H9 (cell line): Measurements from ENCODE around the gene C7orf57. TPM values are rescaled to one million over a fixed set of nuclear protein-coding genes. Genes with fewer than 3 reads are reported as not detected.

Experiments
- DNase-seq: peaks from one replicate; pipeline ENCODE4 v3.0.0-alpha.2; 2017
- H2AFZ ChIP-seq: one replicate; pipeline ENCODE4 v1.6.1; 2013; ENCODE audit warnings: mild to moderate bottlenecking, low read length, control low read depth, moderate library complexity
- H2AK5ac ChIP-seq: 2 replicates; pipeline ENCODE4 v1.6.1; 2013; ENCODE audit warnings: low read length, control low read depth, mixed read lengths; ENCODE audit not compliant: insufficient read length
- H2BK120ac ChIP-seq: one replicate; pipeline ENCODE4 v1.6.1; 2013; ENCODE audit warnings: low read depth, mild to moderate bottlenecking, low read length, control low read depth, inconsistent platforms; ENCODE audit not compliant: poor library complexity, severe bottlenecking
- H2BK12ac ChIP-seq: 2 replicates; pipeline ENCODE4 v1.6.1; 2013; ENCODE audit warnings: low read length, control low read depth, mixed read lengths, low read depth; ENCODE audit not compliant: insufficient read length
- H2BK15ac ChIP-seq: 2 replicates; pipeline ENCODE4 v1.6.1; 2013; ENCODE audit warnings: low read depth, low read length, control low read depth
- H2BK20ac ChIP-seq: one replicate; pipeline ENCODE4 v1.6.1; 2013; ENCODE audit warnings: low read depth, mild to moderate bottlenecking, low read length, control low read depth, inconsistent platforms; ENCODE audit not compliant: poor library complexity, severe bottlenecking
- H2BK5ac ChIP-seq: 2 replicates; pipeline ENCODE4 v1.6.1; 2013; ENCODE audit warnings: low read length, control low read depth, mixed read lengths; ENCODE audit not compliant: insufficient read length
- H3K14ac ChIP-seq: 2 replicates; pipeline ENCODE4 v1.6.1; 2013; ENCODE audit warnings: low read length, control low read depth; ENCODE audit not compliant: insufficient read depth
- H3K18ac ChIP-seq: 2 replicates; pipeline ENCODE4 v1.6.1; 2013; ENCODE audit warnings: low read depth, mild to moderate bottlenecking, mixed read lengths, low read length, control low read depth; ENCODE audit not compliant: insufficient read length
- H3K23ac ChIP-seq: 2 replicates; pipeline ENCODE4 v1.6.1; 2013; ENCODE audit warnings: low read length, control low read depth, mixed read lengths, low read depth; ENCODE audit not compliant: insufficient read length
- H3K23me2 ChIP-seq: 2 replicates; pipeline ENCODE4 v1.6.1; 2013; ENCODE audit warnings: low read depth, mild to moderate bottlenecking, mixed read lengths, low read length, control low read depth; ENCODE audit not compliant: insufficient read length, poor library complexity, severe bottlenecking
- H3K27ac ChIP-seq: 2 replicates; pipeline ENCODE4 v1.5.1; 2013; ENCODE audit warnings: low read length, control low read depth, mixed read lengths, low read depth; ENCODE audit not compliant: insufficient read length
- H3K27me3 ChIP-seq: 2 replicates; pipeline ENCODE4 v1.6.1; 2013; ENCODE audit warnings: low read length, control low read depth, inconsistent platforms; ENCODE audit not compliant: insufficient read depth
- H3K4ac ChIP-seq: 2 replicates; pipeline ENCODE4 v1.6.1; 2013; ENCODE audit warnings: low read depth, mild to moderate bottlenecking, control low read depth, inconsistent platforms, low read length, moderate library complexity
- H3K4me1 ChIP-seq: 2 replicates; pipeline ENCODE4 v1.6.1; 2013; ENCODE audit warnings: low read length, control low read depth, inconsistent platforms; ENCODE audit not compliant: insufficient read depth
- H3K4me2 ChIP-seq: 2 replicates; pipeline ENCODE4 v1.6.1; 2013; ENCODE audit warnings: low read length, control low read depth, mixed read lengths; ENCODE audit not compliant: insufficient read length, insufficient read depth
- H3K56ac ChIP-seq: 2 replicates; pipeline ENCODE4 v1.6.1; 2013; ENCODE audit warnings: low read depth, mild to moderate bottlenecking, mixed read lengths, low read length, control low read depth; ENCODE audit not compliant: insufficient read length
- H3K79me1 ChIP-seq: 2 replicates; pipeline ENCODE4 v1.6.1; 2013; ENCODE audit warnings: low read depth, mild to moderate bottlenecking, moderate library complexity, low read length, control low read depth, inconsistent platforms; ENCODE audit not compliant: insufficient read depth, poor library complexity, severe bottlenecking
- H3K79me2 ChIP-seq: 2 replicates; pipeline ENCODE4 v1.6.1; 2013; ENCODE audit warnings: low read length, control low read depth, inconsistent platforms; ENCODE audit not compliant: insufficient read depth
- H3K9ac ChIP-seq: 2 replicates; pipeline ENCODE4 v1.6.1; 2013; ENCODE audit warnings: low read length, control low read depth, mixed read lengths; ENCODE audit not compliant: insufficient read length; ENCODE audit errors: extremely low read depth
- H3K9me3 ChIP-seq: one replicate; pipeline ENCODE4 v1.6.1; 2013; ENCODE audit warnings: low read depth, low read length, inconsistent platforms; ENCODE audit not compliant: control insufficient read depth
- H3T11ph ChIP-seq: one replicate; pipeline ENCODE4 v1.6.1; 2013; ENCODE audit warnings: mild to moderate bottlenecking, low read length, control low read depth, inconsistent platforms
- H4K20me1 ChIP-seq: one replicate; pipeline ENCODE4 v1.6.1; 2013; ENCODE audit not compliant: control insufficient read depth, insufficient read length, insufficient read depth
- H4K5ac ChIP-seq: 2 replicates; pipeline ENCODE4 v1.6.1; 2013; ENCODE audit warnings: low read depth, mild to moderate bottlenecking, mixed read lengths, low read length, control low read depth; ENCODE audit not compliant: insufficient read length
- H4K8ac ChIP-seq: replicated peaks from 2 replicates; pipeline ENCODE4 v1.6.1; 2013; ENCODE audit warnings: low read length, control low read depth, mixed read lengths, low read depth; ENCODE audit not compliant: insufficient read length
- H4K91ac ChIP-seq: 2 replicates; pipeline ENCODE4 v1.6.1; 2013; ENCODE audit warnings: low read depth, mild to moderate bottlenecking, moderate library complexity, mixed read lengths, low read length, control low read depth; ENCODE audit not compliant: insufficient read length
- H3K27ac Mint-ChIP-seq, 3 experiments: 2 replicates in 2 of 3; 3 replicates in 1 of 3; pipeline ENCODE4 v1.8.0; 2020 to 2021; ENCODE audit warnings: mixed read lengths in 3 of 3, mild to moderate bottlenecking in 1 of 3, moderate library complexity in 1 of 3
- H3K27me3 Mint-ChIP-seq: 2 replicates; pipeline ENCODE4 v1.8.0; 2021; ENCODE audit warnings: low read depth, mild to moderate bottlenecking, moderate library complexity, mixed read lengths
- H3K36me3 Mint-ChIP-seq, 3 experiments: 2 replicates in 2 of 3; 3 replicates in 1 of 3; pipeline ENCODE4 v1.8.0; 2020 to 2021; ENCODE audit warnings: low read depth in 3 of 3, mixed read lengths in 3 of 3; ENCODE audit not compliant: insufficient read depth in 1 of 3
- H3K4me1 Mint-ChIP-seq, 2 experiments: 2 replicates each; pipeline ENCODE4 v1.8.0; 2020; ENCODE audit warnings: mixed read lengths in 2 of 2
- H3K4me3 Mint-ChIP-seq, 2 experiments: 2 replicates in 1 of 2; 3 replicates in 1 of 2; pipeline ENCODE4 v1.8.0; 2020 to 2021; ENCODE audit warnings: mild to moderate bottlenecking in 2 of 2, mixed read lengths in 2 of 2, moderate library complexity in 1 of 2
- H3K9me3 Mint-ChIP-seq, 2 experiments: 2 replicates in 1 of 2; 3 replicates in 1 of 2; pipeline ENCODE4 v1.8.0; 2020; ENCODE audit warnings: mild to moderate bottlenecking in 2 of 2, mixed read lengths in 2 of 2, moderate library complexity in 1 of 2
- CTCF ChIP-seq: fragments of 200-600 bp; sonication (generic); conservative IDR thresholded peaks from 3 replicates; pipeline ENCODE4 v1.8.0; 2021; ENCODE audit warnings: antibody characterized with exemption, mild to moderate bottlenecking
- WGBS: extraction: QIAGEN DNeasy Blood & Tissue Kit; methylation state at CpG from one replicate; pipeline ENCODE4 v1.1.7; 2013; ENCODE audit warnings: missing lambda C conversion rate, low lambda C conversion rate, mixed read lengths; ENCODE audit not compliant: insufficient read length; ENCODE audit errors: extremely low coverage; 5-methylcytosine and 5-hydroxymethylcytosine counted together
- total RNA-seq: library from RNA; stranded (reverse); gene quantifications from 2 replicates; pipeline ENCODE4 v1.2.1, GENCODE V29; 2021

The C7orf57 gene
- total RNA-seq, 1 experiment from 2014 or later = not detected

GRCh38 chr7:48067475-48067874 lies 32.1 kb downstream of the C7orf57 start:
- DNase-seq = no peak
- Histone ChIP-seq H3K18ac (no peak overlapping the region), H3K4me2 (no peak overlapping the region), H4K20me1 (no peaks in the 10 kb centered on the region), H2AK5ac (no peak overlapping the region), H2BK15ac (no peak overlapping the region), H2BK12ac (no peak overlapping the region), H3K23ac (no peak overlapping the region), H4K91ac (no peak overlapping the region), H3T11ph (no peak overlapping the region), H2AFZ (no peak overlapping the region), H3K56ac (no peak overlapping the region), H2BK20ac (no peak overlapping the region), H3K27ac (no peak overlapping the region), H3K9ac (no peak overlapping the region), H3K4ac (no peak overlapping the region), H3K9me3 (no peaks in the 10 kb centered on the region), H2BK120ac (no peak overlapping the region), H3K23me2 (no peaks in the 10 kb centered on the region), H4K5ac (no peak overlapping the region), H3K14ac (no peak overlapping the region), H3K79me1 (no peaks in the 10 kb centered on the region), H3K4me1 (no peaks in the 10 kb centered on the region), H3K27me3 (no peaks in the 10 kb centered on the region), H2BK5ac (no peak overlapping the region), H4K8ac (no peak overlapping the region), H3K79me2 (no peaks in the 10 kb centered on the region)
- no peaks in the 10 kb centered on the region for H3K27me3 Mint-ChIP-seq
- no CpG with 5 or more reads among the region's 2 CpGs for WGBS
- no peak for TF ChIP-seq CTCF
- no peak overlapping the region for H3K27ac Mint-ChIP-seq
- peaks cover 7 to 8% of the 10 kb centered on the region in 2 experiments; a peak in 3 of 5 replicates for H3K9me3 Mint-ChIP-seq
- H3K4me1 Mint-ChIP-seq = no peaks in the 10 kb centered on the region
- no peak overlapping the region for H3K4me3 Mint-ChIP-seq
- peaks cover 0 to 16% (median 0%) of the 10 kb centered on the region in 3 experiments; a peak in 2 of 7 replicates for H3K36me3 Mint-ChIP-seq
